GM21529 (cell line): ENCODE results near the gene SEC31B.

ENCODE experiments used
- ATAC-seq: cut with Tn5 transposase; IDR thresholded peaks from one replicate; pipeline ENCODE4 v1.9.1; 2021; ENCODE audit not compliant: unreplicated experiment

The SEC31B gene

GRCh38 chr10:100446130-100446761 lies 73.4 kb downstream of the SEC31B start:
- ATAC-seq: no peak

DNA sequence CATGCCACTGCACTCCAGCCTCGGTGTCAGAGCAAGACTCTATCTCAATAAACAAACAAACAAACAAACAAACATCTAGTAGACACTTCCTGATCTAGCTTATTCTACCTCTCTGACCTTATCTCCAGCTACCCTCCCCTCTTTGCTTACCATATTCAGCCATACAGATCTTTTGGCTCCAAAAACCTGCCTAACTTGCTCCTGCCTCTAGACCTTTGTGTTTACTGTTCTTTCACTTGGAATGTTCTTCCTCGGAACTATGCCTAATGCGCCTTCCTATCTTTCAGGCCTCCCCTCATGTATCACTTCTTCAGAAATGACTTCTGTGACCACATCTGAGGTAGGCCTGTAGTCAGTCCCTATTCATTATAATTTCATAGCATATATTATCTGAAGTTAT lies 77.1 kb downstream of the SEC31B start:
- ATAC-seq: no peak

- ATAC-seq: no peak
Measured at GRCh38 chr10:100438674-100439315, 80.9 kb downstream of the SEC31B start.
